Measurements from ENCODE around the gene PRKCH. TPM values are rescaled to one million over a fixed set of nuclear protein-coding genes. Genes with fewer than 3 reads are reported as not detected.

Gene PRKCH
- total RNA-seq, 4 donors from 2014 or later, result 34.5 to 51.3 (median 45.0) TPM

- peaks cover 13 to 55% (median 35%) of the 10 kb centered on the region in 3 donors for H3K4me1 ChIP-seq
- 61 to 62% methylated on average over 4 of the region's 4 CpGs for WGBS, 2 donors
Measured at GRCh38 chr14:61586544-61587055, 265.2 kb downstream of the PRKCH start.

GRCh38 chr14:61587081-61587713 is 265.8 kb downstream of the PRKCH start:
- intact Hi-C loops (cut with DNase I), result no loop called here
- H3K36me3 ChIP-seq, result no peaks in the 10 kb centered on the region
- no peaks in the 10 kb centered on the region for H3K9me3 ChIP-seq
- peak overlapping the region; percentile 17 to 75 (median 72) for H3K27ac ChIP-seq
- DNase-seq, result no peak
- 70 to 76% methylated on average over 5 of the region's 5 CpGs for WGBS, 2 donors
- H3K27me3 ChIP-seq, result no peaks in the 10 kb centered on the region
- H3K4me3 ChIP-seq, result no peak overlapping the region
- TF ChIP-seq POLR2A (IDR thresholded peaks at IDR 0.05) (no peak), CTCF (IDR thresholded peaks at IDR 0.05) (no peak)
- peaks cover 13 to 55% (median 35%) of the 10 kb centered on the region in 3 donors for H3K4me1 ChIP-seq

More at GRCh38 chr14:61586544-61587055, 265.2 kb downstream of the PRKCH start:
- H3K27ac ChIP-seq, result peak overlapping the region; percentile 17 to 85 (median 74)
- no peaks in the 10 kb centered on the region for H3K36me3 ChIP-seq
- intact Hi-C loops (cut with DNase I), result no loop called here
- no peak overlapping the region for H3K4me3 ChIP-seq
- no peaks in the 10 kb centered on the region for H3K9me3 ChIP-seq
- no peak for TF ChIP-seq POLR2A (IDR thresholded peaks at IDR 0.05)
- no peak for TF ChIP-seq CTCF (IDR thresholded peaks at IDR 0.05)
- no peaks in the 10 kb centered on the region for H3K27me3 ChIP-seq
- DNase-seq, result no peak

GRCh38 chr14:61588419-61588901 is 267.1 kb downstream of the PRKCH start:
- 24 to 44% methylated on average over 6 of the region's 6 CpGs for WGBS, 2 donors
- intact Hi-C loops (cut with DNase I), result no loop called here
- no peak for DNase-seq

GRCh38 chr14:61589691-61590581 is 268.6 kb downstream of the PRKCH start:
- Histone ChIP-seq H3K4me1 (peaks cover 13 to 46% (median 38%) of the 10 kb centered on the region in 3 donors), H3K4me3 (no peak overlapping the region), H3K27ac (no peak overlapping the region), H3K27me3 (no peaks in the 10 kb centered on the region), H3K9me3 (no peaks in the 10 kb centered on the region), H3K36me3 (no peaks in the 10 kb centered on the region)
- WGBS, 2 donors, result 87 to 89% methylated on average over 9 to 12 of the region's 12 CpGs
- no peak for TF ChIP-seq CTCF (IDR thresholded peaks at IDR 0.05)
- no peak for TF ChIP-seq POLR2A (IDR thresholded peaks at IDR 0.05)
- DNase-seq, result no peak
- intact Hi-C loops (cut with DNase I), result no loop called here

More at GRCh38 chr14:61588419-61588901, 267.1 kb downstream of the PRKCH start:
- Histone ChIP-seq H3K9me3 (no peaks in the 10 kb centered on the region), H3K27ac (peak overlapping the region; percentile 7 to 58 (median 52)), H3K4me3 (no peak overlapping the region), H3K36me3 (no peaks in the 10 kb centered on the region), H3K4me1 (peaks cover 13 to 48% (median 35%) of the 10 kb centered on the region in 3 donors), H3K27me3 (no peaks in the 10 kb centered on the region)
- TF ChIP-seq CTCF (IDR thresholded peaks at IDR 0.05), result no peak

Measured in esophagus squamous epithelium (tissue), 5 donors.